ENCODE data around the gene EHBP1L1. TPM values are rescaled to one million over a fixed set of nuclear protein-coding genes. Genes with fewer than 3 reads are reported as not detected.

Gene EHBP1L1
- total RNA-seq, 1 donor = 58.6 TPM

DNA sequence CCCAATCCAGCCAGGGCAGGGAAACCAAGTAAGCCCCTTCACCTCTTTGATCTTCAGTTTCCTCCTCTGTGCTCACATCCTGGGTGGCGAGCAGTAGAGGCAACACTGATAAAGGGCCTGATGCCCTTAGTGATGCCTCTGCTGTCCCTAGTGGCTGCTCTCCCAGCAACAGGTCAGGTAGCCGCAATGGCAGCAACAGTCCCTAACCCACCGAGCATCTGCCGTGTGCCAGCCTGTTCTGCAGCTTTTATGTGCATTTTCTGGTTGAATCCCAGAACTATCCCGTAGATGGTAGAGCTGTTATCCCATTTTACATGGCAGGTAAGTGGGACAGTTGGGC is 45.7 kb upstream of the EHBP1L1 start:
- H3K36me3 ChIP-seq (ENCODE audit: insufficient read depth, low read length) = peaks cover 77% of the 10 kb centered on the region
- H3K4me2 ChIP-seq (ENCODE audit: insufficient read depth, low read length) = no peak overlapping the region
- TF ChIP-seq, protein P1, sequence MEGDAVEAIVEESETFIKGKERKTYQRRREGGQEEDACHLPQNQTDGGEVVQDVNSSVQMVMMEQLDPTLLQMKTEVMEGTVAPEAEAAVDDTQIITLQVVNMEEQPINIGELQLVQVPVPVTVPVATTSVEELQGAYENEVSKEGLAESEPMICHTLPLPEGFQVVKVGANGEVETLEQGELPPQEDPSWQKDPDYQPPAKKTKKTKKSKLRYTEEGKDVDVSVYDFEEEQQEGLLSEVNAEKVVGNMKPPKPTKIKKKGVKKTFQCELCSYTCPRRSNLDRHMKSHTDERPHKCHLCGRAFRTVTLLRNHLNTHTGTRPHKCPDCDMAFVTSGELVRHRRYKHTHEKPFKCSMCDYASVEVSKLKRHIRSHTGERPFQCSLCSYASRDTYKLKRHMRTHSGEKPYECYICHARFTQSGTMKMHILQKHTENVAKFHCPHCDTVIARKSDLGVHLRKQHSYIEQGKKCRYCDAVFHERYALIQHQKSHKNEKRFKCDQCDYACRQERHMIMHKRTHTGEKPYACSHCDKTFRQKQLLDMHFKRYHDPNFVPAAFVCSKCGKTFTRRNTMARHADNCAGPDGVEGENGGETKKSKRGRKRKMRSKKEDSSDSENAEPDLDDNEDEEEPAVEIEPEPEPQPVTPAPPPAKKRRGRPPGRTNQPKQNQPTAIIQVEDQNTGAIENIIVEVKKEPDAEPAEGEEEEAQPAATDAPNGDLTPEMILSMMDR (IDR thresholded peaks at IDR 0.05; ENCODE audit: extremely low read depth, low read depth, low read length) = peak; percentile 38
- H3K27ac ChIP-seq (ENCODE audit: low read depth, low read length) = peak overlapping the region; percentile 24
- no peaks in the 10 kb centered on the region for H3K9me3 ChIP-seq (ENCODE audit: low read depth, low read length)
- peak; percentile 58 for DNase-seq (ENCODE audit: insufficient read length, low spot score, missing footprints)
- H2AFZ ChIP-seq (ENCODE audit: low read length) = no peak overlapping the region
- no peak overlapping the region for H3K4me3 ChIP-seq (ENCODE audit: insufficient read depth, low read length)
- peaks cover 53% of the 10 kb centered on the region for H3K79me2 ChIP-seq (ENCODE audit: insufficient read depth, low read length)
- no peaks in the 10 kb centered on the region for H3K27me3 ChIP-seq (ENCODE audit: insufficient read depth, low read length)
- H4K20me1 ChIP-seq (ENCODE audit: insufficient read depth, low read length) = peaks cover 67% of the 10 kb centered on the region
- peaks cover 11% of the 10 kb centered on the region for H3K4me1 ChIP-seq (ENCODE audit: insufficient read depth, low read length)

- peaks cover 79% of the 10 kb centered on the region for H3K36me3 ChIP-seq (ENCODE audit: insufficient read depth, low read length)
- H3K4me1 ChIP-seq (ENCODE audit: insufficient read depth, low read length) = no peaks in the 10 kb centered on the region
- no peak overlapping the region for H3K4me2 ChIP-seq (ENCODE audit: insufficient read depth, low read length)
- no peaks in the 10 kb centered on the region for H3K27me3 ChIP-seq (ENCODE audit: insufficient read depth, low read length)
- H4K20me1 ChIP-seq (ENCODE audit: insufficient read depth, low read length) = peaks cover 58% of the 10 kb centered on the region
- peak; percentile 81 for DNase-seq (ENCODE audit: insufficient read length, low spot score, missing footprints)
- H2AFZ ChIP-seq (ENCODE audit: low read length) = no peak overlapping the region
- H3K9me3 ChIP-seq (ENCODE audit: low read depth, low read length) = no peaks in the 10 kb centered on the region
- H3K4me3 ChIP-seq (ENCODE audit: insufficient read depth, low read length) = no peak overlapping the region
- TF ChIP-seq, protein P1 (IDR thresholded peaks at IDR 0.05; ENCODE audit: extremely low read depth, low read depth, low read length) = no peak
- H3K79me2 ChIP-seq (ENCODE audit: insufficient read depth, low read length) = peaks cover 32% of the 10 kb centered on the region
- no peak overlapping the region for H3K27ac ChIP-seq (ENCODE audit: low read depth, low read length)
These were observed 43.3 kb upstream of the EHBP1L1 start for GRCh38 chr11:65532388-65533064.

- peaks cover 79% of the 10 kb centered on the region for H3K36me3 ChIP-seq (ENCODE audit: insufficient read depth, low read length)
- peak; percentile 86 for DNase-seq (ENCODE audit: insufficient read length, low spot score, missing footprints)
- no peaks in the 10 kb centered on the region for H3K4me1 ChIP-seq (ENCODE audit: insufficient read depth, low read length)
- H2AFZ ChIP-seq (ENCODE audit: low read length) = no peak overlapping the region
- no peaks in the 10 kb centered on the region for H3K27me3 ChIP-seq (ENCODE audit: insufficient read depth, low read length)
- H3K4me2 ChIP-seq (ENCODE audit: insufficient read depth, low read length) = no peak overlapping the region
- peaks cover 42% of the 10 kb centered on the region for H4K20me1 ChIP-seq (ENCODE audit: insufficient read depth, low read length)
- no peak overlapping the region for H3K4me3 ChIP-seq (ENCODE audit: insufficient read depth, low read length)
- no peak overlapping the region for H3K27ac ChIP-seq (ENCODE audit: low read depth, low read length)
- TF ChIP-seq, protein P1 (IDR thresholded peaks at IDR 0.05; ENCODE audit: extremely low read depth, low read depth, low read length) = no peak
- peaks cover 11% of the 10 kb centered on the region for H3K79me2 ChIP-seq (ENCODE audit: insufficient read depth, low read length)
- no peaks in the 10 kb centered on the region for H3K9me3 ChIP-seq (ENCODE audit: low read depth, low read length)
These were observed 40.8 kb upstream of the EHBP1L1 start for GRCh38 chr11:65535102-65535501.

- peak; percentile 88 for DNase-seq (ENCODE audit: insufficient read length, low spot score, missing footprints)
- Histone ChIP-seq H2AFZ (ENCODE audit: low read length) (no peak overlapping the region), H3K4me1 (ENCODE audit: insufficient read depth, low read length) (peaks cover 9% of the 10 kb centered on the region), H3K27me3 (ENCODE audit: insufficient read depth, low read length) (no peaks in the 10 kb centered on the region), H3K4me2 (ENCODE audit: insufficient read depth, low read length) (no peak overlapping the region), H3K27ac (ENCODE audit: low read depth, low read length) (no peak overlapping the region), H3K9me3 (ENCODE audit: low read depth, low read length) (no peaks in the 10 kb centered on the region), H3K4me3 (ENCODE audit: insufficient read depth, low read length) (no peak overlapping the region), H3K79me2 (ENCODE audit: insufficient read depth, low read length) (peaks cover 2% of the 10 kb centered on the region), H4K20me1 (ENCODE audit: insufficient read depth, low read length) (peaks cover 36% of the 10 kb centered on the region), H3K36me3 (ENCODE audit: insufficient read depth, low read length) (peaks cover 67% of the 10 kb centered on the region)
- TF ChIP-seq, protein P1 (IDR thresholded peaks at IDR 0.05; ENCODE audit: extremely low read depth, low read depth, low read length) = no peak
These were observed 39.2 kb upstream of the EHBP1L1 start for GRCh38 chr11:65536412-65537295.

Measured in osteoblast (primary cell).